Nephron (organoid): ENCODE results near the gene ATP6V0A1.
"Not testable (repeated sequence)": the region's sequence is repeated elsewhere in the genome, so short reads cannot be mapped to it uniquely, and the experiment has no call there.

Experiments used
- H3K27ac Mint-ChIP-seq, 3 experiments: 2 replicates each; pipeline ENCODE4 v1.8.0; 2020; ENCODE audit warnings: mixed read lengths in 3 of 3, mild to moderate bottlenecking in 2 of 3, moderate library complexity in 1 of 3
- H3K27me3 Mint-ChIP-seq: 2 replicates; pipeline ENCODE4 v1.8.0; 2021; ENCODE audit warnings: low read depth, mild to moderate bottlenecking, moderate library complexity, mixed read lengths
- H3K36me3 Mint-ChIP-seq: 2 replicates; pipeline ENCODE4 v1.8.0; 2020; ENCODE audit warnings: low read depth, mixed read lengths
- H3K4me1 Mint-ChIP-seq: 2 replicates; pipeline ENCODE4 v1.8.0; 2020; ENCODE audit warnings: mixed read lengths
- H3K4me3 Mint-ChIP-seq, 3 experiments: 2 replicates each; pipeline ENCODE4 v1.8.0; 2020; ENCODE audit warnings: mild to moderate bottlenecking in 3 of 3, mixed read lengths in 3 of 3, moderate library complexity in 2 of 3
- H3K9me3 Mint-ChIP-seq: 2 replicates; pipeline ENCODE4 v1.8.0; 2020; ENCODE audit warnings: mixed read lengths
- TF ChIP-seq, protein P1 (sequence below), 3 experiments: fragments of 200-600 bp; sonication (generic); IDR thresholded peaks; one replicate each; pipeline ENCODE4 v1.5.0; 2021; ENCODE audit warnings: antibody characterized with exemption in 3 of 3; ENCODE audit not compliant: unreplicated experiment in 3 of 3

Gene ATP6V0A1

DNA sequence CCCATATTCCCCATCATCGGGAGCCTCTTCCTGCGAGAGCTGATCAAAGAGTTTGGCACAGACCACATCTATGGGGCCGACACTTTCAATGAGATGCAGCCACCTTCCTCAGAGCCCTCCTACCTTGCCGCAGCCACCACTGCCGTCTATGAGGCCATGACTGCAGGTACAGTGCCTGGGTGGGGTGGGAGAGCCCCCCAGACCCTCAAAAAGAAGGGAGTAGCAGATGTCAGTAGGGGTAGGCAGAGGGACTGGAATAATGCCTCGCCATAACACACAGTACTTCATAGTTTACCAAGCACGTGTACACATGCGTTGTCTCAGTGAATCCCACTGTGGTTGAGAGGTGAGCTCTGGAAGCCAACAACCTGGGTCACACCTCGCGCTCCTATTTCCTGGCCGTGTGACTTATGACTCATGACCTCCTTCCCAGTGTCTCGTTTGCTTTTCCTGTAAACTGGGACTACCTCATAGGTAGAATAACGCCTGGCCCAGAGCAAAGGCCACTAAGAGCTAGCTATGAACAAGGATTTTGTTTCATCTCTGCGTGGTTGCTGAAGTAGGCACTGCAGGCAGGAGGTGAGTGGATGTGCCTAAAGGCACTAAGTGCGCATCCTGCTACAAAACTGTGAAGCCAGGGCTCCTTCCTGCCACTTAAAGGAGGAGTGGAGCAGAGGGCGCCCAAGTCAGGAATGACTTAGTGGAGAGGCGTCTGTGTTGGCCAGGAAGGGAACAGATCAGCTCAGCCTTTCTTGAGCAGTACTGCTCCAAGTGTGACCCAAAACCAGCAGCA lies 82.6 kb downstream of the ATP6V0A1 start:
- Mint-ChIP-seq H3K4me1 (peaks cover 13% of the 10 kb centered on the region), H3K36me3 (peaks cover 18% of the 10 kb centered on the region), H3K27me3 (no peaks in the 10 kb centered on the region), H3K27ac (no peak overlapping the region), H3K9me3 (no peaks in the 10 kb centered on the region), H3K4me3 (peak overlapping the region in 2 of 3 experiments; percentile 8 to 26)
- TF ChIP-seq, protein P1, sequence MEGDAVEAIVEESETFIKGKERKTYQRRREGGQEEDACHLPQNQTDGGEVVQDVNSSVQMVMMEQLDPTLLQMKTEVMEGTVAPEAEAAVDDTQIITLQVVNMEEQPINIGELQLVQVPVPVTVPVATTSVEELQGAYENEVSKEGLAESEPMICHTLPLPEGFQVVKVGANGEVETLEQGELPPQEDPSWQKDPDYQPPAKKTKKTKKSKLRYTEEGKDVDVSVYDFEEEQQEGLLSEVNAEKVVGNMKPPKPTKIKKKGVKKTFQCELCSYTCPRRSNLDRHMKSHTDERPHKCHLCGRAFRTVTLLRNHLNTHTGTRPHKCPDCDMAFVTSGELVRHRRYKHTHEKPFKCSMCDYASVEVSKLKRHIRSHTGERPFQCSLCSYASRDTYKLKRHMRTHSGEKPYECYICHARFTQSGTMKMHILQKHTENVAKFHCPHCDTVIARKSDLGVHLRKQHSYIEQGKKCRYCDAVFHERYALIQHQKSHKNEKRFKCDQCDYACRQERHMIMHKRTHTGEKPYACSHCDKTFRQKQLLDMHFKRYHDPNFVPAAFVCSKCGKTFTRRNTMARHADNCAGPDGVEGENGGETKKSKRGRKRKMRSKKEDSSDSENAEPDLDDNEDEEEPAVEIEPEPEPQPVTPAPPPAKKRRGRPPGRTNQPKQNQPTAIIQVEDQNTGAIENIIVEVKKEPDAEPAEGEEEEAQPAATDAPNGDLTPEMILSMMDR (IDR thresholded peaks at IDR 0.05; ENCODE audit: unreplicated experiment in 3 of 3), result no peak

DNA sequence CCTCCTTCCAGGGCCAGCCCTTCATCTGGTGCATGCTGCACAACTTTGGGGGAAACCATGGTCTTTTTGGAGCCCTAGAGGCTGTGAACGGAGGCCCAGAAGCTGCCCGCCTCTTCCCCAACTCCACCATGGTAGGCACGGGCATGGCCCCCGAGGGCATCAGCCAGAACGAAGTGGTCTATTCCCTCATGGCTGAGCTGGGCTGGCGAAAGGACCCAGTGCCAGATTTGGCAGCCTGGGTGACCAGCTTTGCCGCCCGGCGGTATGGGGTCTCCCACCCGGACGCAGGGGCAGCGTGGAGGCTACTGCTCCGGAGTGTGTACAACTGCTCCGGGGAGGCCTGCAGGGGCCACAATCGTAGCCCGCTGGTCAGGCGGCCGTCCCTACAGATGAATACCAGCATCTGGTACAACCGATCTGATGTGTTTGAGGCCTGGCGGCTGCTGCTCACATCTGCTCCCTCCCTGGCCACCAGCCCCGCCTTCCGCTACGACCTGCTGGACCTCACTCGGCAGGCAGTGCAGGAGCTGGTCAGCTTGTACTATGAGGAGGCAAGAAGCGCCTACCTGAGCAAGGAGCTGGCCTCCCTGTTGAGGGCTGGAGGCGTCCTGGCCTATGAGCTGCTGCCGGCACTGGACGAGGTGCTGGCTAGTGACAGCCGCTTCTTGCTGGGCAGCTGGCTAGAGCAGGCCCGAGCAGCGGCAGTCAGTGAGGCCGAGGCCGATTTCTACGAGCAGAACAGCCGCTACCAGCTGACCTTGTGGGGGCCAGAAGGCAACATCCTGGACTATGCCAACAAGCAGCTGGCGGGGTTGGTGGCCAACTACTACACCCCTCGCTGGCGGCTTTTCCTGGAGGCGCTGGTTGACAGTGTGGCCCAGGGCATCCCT lies 84.8 kb downstream of the ATP6V0A1 start:
- no peaks in the 10 kb centered on the region for H3K9me3 Mint-ChIP-seq
- H3K27me3 Mint-ChIP-seq, result peaks cover 6% of the 10 kb centered on the region
- no peaks in the 10 kb centered on the region for H3K4me1 Mint-ChIP-seq
- H3K27ac Mint-ChIP-seq, result no peak overlapping the region
- no peak overlapping the region for H3K4me3 Mint-ChIP-seq
- TF ChIP-seq, protein P1 (IDR thresholded peaks at IDR 0.05; ENCODE audit: unreplicated experiment in 3 of 3), result no peak
- H3K36me3 Mint-ChIP-seq, result peaks cover 14% of the 10 kb centered on the region

DNA sequence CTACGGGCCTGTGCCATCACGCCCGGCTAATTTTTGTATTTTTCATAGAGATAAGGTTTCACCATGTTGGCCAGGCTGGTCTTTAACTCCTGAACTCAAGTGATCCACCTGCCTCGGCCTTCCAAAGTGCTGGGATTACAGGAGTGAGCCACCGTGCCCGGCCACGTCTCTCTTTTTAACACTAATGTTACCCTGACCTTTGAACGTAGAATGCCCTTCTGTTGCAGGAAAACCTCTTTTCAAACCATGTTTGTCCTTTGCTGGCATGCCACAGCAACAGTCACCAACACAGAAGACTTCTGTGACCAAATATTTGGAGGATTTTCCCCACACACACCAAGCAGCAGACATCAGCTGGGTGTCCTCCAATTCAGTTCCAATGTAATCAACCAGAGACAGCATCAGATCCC lies 86.2 kb downstream of the ATP6V0A1 start:
- H3K4me3 Mint-ChIP-seq, result no peak overlapping the region
- TF ChIP-seq, protein P1 (IDR thresholded peaks at IDR 0.05; ENCODE audit: unreplicated experiment in 3 of 3), result no peak
- H3K27me3 Mint-ChIP-seq, result peaks cover 13% of the 10 kb centered on the region
- H3K9me3 Mint-ChIP-seq, result no peaks in the 10 kb centered on the region
- H3K36me3 Mint-ChIP-seq, result peaks cover 7% of the 10 kb centered on the region
- H3K4me1 Mint-ChIP-seq, result peaks cover 4% of the 10 kb centered on the region
- no peak overlapping the region for H3K27ac Mint-ChIP-seq

DNA sequence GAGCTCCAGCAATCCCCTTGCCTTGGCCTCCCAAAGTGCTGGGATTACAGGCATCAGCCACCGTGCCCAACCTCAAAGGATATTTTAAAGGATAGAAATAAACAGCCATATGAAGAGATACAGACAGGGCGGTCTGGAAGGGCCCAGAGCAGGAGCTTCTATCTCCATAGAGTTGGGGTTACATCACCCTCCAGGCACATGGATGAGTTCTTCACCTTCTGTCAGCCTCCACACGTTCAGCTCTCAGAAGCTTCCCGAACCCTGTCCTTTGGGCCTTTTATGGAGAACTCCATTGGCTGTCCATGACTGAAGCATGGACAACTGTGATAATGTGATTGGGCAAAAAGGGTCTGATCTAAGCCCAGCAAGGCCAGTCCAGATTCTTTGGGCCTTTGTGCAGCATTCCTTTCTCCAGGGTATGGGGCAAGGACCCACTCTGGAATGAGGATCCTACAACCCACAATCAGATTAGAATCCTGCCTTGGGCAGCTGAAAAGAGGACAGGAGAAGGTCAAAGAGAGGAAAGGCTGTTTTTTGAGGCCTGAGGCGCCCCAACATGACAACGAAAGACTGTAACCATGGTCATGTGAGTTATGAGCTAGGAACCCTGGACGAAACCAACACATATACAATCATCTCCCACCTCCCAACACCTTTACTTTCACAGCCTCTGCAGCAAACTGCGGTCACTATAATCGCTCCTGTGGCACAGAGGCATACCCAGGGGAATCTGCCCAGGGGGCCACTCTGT lies 87.3 kb downstream of the ATP6V0A1 start:
- H3K4me1 Mint-ChIP-seq, H3K27ac Mint-ChIP-seq, H3K36me3 Mint-ChIP-seq, H3K4me3 Mint-ChIP-seq, H3K9me3 Mint-ChIP-seq: not testable (repeated sequence)
- H3K27me3 Mint-ChIP-seq, result peaks cover 13% of the 10 kb centered on the region

DNA sequence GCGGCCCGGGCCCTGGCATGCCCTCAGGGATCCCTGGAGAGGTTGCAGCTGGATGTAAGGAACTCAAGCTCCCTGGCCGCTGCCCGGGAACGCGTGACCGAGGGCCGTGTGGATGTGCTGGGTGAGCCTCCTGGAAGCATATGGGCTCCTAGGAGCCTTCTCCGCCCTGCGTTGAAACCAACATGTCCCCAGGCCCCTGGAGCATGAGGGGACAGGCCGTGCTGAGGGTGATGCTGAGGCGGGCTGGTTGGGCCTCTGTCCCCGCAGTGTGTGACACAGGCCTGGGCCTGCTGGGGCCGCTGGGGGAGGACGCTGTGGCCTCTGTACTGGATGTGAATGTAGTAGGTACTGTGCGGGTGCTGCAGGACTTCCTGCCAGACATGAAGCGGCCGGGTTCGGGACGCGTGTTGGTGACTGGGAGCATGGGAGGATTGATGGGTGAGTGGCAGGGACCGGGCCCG lies 88.4 kb downstream of the ATP6V0A1 start:
- Mint-ChIP-seq H3K4me3 (peak overlapping the region in 2 of 3 experiments; percentile 52 to 58), H3K9me3 (no peaks in the 10 kb centered on the region), H3K36me3 (peaks cover 3% of the 10 kb centered on the region), H3K27ac (no peak overlapping the region), H3K4me1 (peaks cover 9% of the 10 kb centered on the region), H3K27me3 (peaks cover 13% of the 10 kb centered on the region)
- TF ChIP-seq, protein P1 (IDR thresholded peaks at IDR 0.05; ENCODE audit: unreplicated experiment in 3 of 3), result no peak

DNA sequence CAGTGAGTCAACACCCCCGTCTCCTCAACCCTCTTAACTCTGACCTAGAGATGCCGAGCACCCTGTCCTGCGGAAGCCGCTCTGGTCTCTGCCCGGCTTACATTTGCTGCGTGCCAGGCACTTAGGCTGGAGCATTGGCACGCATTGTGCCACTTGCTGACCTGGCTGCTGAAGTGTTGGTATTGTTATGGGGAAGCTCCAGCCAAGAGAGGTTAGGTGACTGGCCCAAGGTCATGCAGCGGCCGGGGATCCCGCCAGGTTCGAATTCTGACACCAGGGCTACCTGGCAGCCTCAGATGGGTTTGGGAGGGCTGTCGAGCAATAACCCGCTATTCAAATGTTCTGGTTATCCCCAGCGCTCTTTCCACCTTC lies 89.0 kb downstream of the ATP6V0A1 start:
- Mint-ChIP-seq H3K9me3 (no peaks in the 10 kb centered on the region), H3K4me1 (peaks cover 9% of the 10 kb centered on the region), H3K36me3 (peaks cover 3% of the 10 kb centered on the region), H3K27ac (no peak overlapping the region), H3K27me3 (peaks cover 13% of the 10 kb centered on the region), H3K4me3 (peak overlapping the region in 2 of 3 experiments; percentile 39 to 42)
- TF ChIP-seq, protein P1 (IDR thresholded peaks at IDR 0.05; ENCODE audit: unreplicated experiment in 3 of 3), result no peak
